Suprapubic skin (tissue), 4 donors: ENCODE results near the gene DGCR6.
"Not testable (repeated sequence)": the region's sequence is repeated elsewhere in the genome, so short reads cannot be mapped to it uniquely, and the experiment has no call there.

Experiments
- EP300 ChIP-seq: sonication (generic); formaldehyde crosslinking; IDR thresholded peaks from one replicate; pipeline ENCODE4 v1.6.1; 2017; ENCODE audit warnings: antibody characterized with exemption
- POLR2A ChIP-seq, 2 donors: fragments of 450-650 bp; IDR thresholded peaks; one replicate each; pipeline ENCODE4 v1.6.1; 2017; ENCODE audit warnings: antibody characterized with exemption in 2 of 2, mild to moderate bottlenecking in 2 of 2, moderate library complexity in 2 of 2
- POLR2AphosphoS5 ChIP-seq, 3 donors: sonication (generic); formaldehyde crosslinking; IDR thresholded peaks; one replicate each; pipeline ENCODE4 v1.6.1; 2017; ENCODE audit warnings: antibody characterized with exemption in 3 of 3
- TF ChIP-seq, protein P1 (sequence below), 2 donors: fragments of 200-600 bp in 1 of 2; fragments of 450-650 bp in 1 of 2; sonication (generic) in 1 of 2; IDR thresholded peaks; one replicate each; pipeline ENCODE4 v1.5.1; 2016 to 2019; ENCODE audit warnings: antibody characterized with exemption in 2 of 2, mild to moderate bottlenecking in 1 of 2, moderate library complexity in 1 of 2

DNA sequence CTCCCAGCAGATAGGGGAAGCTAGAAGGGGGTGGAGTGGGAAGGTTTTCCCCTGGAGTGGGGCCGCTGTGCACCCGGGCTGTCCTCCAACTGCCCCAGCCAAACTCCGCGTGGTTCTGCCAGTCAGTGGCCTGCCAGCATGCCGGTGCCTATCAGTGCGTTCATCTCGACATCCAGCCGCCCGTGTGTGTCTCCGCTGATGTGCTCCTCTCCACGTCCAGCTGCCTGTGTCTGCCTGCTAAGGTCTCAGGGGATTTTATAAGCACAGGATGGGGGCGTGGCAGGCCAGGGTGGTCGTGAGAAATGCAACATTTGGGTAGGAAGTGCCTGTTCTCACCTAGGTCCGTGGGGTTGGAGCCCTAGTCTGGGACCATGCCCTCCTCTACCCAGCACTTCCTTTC lies 47.0 kb downstream of the DGCR6 start:
- TF ChIP-seq, protein P1, sequence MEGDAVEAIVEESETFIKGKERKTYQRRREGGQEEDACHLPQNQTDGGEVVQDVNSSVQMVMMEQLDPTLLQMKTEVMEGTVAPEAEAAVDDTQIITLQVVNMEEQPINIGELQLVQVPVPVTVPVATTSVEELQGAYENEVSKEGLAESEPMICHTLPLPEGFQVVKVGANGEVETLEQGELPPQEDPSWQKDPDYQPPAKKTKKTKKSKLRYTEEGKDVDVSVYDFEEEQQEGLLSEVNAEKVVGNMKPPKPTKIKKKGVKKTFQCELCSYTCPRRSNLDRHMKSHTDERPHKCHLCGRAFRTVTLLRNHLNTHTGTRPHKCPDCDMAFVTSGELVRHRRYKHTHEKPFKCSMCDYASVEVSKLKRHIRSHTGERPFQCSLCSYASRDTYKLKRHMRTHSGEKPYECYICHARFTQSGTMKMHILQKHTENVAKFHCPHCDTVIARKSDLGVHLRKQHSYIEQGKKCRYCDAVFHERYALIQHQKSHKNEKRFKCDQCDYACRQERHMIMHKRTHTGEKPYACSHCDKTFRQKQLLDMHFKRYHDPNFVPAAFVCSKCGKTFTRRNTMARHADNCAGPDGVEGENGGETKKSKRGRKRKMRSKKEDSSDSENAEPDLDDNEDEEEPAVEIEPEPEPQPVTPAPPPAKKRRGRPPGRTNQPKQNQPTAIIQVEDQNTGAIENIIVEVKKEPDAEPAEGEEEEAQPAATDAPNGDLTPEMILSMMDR (IDR thresholded peaks at IDR 0.05) = not testable (repeated sequence)
- not testable (repeated sequence) for TF ChIP-seq POLR2A (IDR thresholded peaks at IDR 0.05); POLR2AphosphoS5 (IDR thresholded peaks at IDR 0.05); EP300
